Astrocyte of the cerebellum (primary cell): ENCODE measurements around the gene GALNT4.

Experiments used
- DNase-seq: peaks from one replicate; pipeline ENCODE4 v3.0.0-alpha.2; 2011; ENCODE audit warnings: low read depth
- H3K4me3 ChIP-seq: 2 replicates; pipeline ENCODE4 v1.5.1; 2011; ENCODE audit warnings: mild to moderate bottlenecking, low read depth, low read length, moderate library complexity
- in situ Hi-C: cut with HindIII; loops from 2 replicates; pipeline ENCODE4 v1.10.0; 2017; ENCODE audit warnings: low sequenced_read_pairs
- TF ChIP-seq, protein P1 (sequence below): IDR thresholded peaks from 2 replicates; pipeline ENCODE4 v1.5.1; 2012; ENCODE audit warnings: low read length, low read depth, moderate library complexity, mild to moderate bottlenecking; ENCODE audit errors: missing control alignments

The GALNT4 gene

DNA sequence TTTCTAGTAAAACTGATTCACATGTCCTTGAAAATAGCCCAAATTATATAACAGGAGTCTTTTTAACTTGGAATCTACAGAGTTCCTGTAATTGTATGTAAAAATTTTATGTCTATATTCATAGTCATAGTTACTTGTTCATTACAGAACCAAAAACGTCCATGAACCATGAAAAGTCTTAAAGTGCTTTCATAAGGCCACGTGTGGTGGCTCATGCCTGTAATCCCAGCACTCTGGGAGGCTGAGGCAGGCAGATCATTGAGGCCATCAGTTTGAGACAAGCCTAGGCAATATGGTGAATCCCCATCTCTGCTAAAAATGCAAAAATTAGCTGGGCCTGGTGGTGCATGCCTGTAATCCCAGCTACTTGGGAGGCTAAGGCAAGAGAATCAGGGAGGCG lies 48.4 kb downstream of the GALNT4 start:
- no peak for DNase-seq
- no peak overlapping the region for H3K4me3 ChIP-seq
- in situ Hi-C loops = no loop called here
- TF ChIP-seq, protein P1, sequence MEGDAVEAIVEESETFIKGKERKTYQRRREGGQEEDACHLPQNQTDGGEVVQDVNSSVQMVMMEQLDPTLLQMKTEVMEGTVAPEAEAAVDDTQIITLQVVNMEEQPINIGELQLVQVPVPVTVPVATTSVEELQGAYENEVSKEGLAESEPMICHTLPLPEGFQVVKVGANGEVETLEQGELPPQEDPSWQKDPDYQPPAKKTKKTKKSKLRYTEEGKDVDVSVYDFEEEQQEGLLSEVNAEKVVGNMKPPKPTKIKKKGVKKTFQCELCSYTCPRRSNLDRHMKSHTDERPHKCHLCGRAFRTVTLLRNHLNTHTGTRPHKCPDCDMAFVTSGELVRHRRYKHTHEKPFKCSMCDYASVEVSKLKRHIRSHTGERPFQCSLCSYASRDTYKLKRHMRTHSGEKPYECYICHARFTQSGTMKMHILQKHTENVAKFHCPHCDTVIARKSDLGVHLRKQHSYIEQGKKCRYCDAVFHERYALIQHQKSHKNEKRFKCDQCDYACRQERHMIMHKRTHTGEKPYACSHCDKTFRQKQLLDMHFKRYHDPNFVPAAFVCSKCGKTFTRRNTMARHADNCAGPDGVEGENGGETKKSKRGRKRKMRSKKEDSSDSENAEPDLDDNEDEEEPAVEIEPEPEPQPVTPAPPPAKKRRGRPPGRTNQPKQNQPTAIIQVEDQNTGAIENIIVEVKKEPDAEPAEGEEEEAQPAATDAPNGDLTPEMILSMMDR = no peak

DNA sequence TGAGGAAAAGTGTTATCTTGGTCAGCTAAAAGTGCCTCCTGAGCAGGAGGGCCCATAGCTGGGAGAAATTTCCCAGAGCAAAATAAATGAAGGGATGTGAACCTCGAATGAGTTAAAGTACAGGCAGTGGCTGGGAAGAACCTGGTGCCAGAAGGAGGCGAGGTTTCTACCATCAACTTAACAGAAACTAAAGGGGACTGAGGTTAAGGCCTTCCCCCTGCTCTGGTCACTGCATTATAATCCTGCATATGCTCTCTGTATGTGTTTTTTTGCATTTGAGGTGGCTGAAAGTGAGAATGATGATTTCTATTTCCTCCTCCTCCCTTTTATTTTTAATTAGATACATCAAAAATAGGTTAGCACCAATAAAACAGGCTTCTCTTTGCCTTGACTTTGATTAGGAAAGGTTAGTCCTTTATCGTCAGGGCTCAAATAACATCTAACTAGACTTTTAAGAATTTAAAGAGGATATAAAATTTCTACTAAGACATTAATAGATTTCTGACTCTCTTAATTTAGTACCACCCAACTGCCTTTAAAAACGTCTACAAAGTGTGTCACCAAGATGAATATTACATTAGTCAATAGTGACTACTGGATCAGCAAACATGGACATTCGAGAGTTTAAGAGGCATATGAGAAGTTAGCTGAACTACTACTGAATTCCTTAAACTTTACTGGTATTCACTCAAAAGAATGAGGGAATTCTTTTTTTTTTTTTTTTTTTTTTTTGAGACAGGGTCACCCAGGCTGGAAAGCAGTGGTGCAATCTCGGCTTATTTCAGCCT lies 49.2 kb downstream of the GALNT4 start:
- TF ChIP-seq, protein P1 = no peak
- in situ Hi-C loops = no loop called here
- no peak for DNase-seq
- no peak overlapping the region for H3K4me3 ChIP-seq

DNA sequence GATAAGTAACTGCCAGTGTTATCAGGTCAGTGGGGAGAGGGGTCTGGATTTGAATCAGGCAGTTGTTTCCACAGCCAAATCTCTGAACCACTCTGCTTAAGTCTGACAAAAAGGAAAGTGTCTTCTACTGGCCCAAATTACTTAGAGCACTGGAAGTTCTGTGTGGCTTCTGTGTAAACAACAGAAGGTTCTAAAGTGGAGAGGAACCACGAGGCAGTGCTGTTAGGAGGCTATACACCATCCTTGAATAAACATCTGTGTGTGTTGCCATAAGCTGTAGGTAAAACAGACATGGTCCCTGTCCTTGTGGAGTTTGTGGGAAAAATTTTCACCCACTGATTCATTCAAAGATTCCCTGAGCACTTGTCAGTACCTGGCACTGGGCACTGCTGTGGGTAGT lies 50.0 kb downstream of the GALNT4 start:
- in situ Hi-C loops = loop anchor here (5.0 kb wide), 1 partner anchor 48 kb away; the partner anchor contains the start of gene GALNT4
- H3K4me3 ChIP-seq = no peak overlapping the region
- TF ChIP-seq, protein P1 = no peak
- no peak for DNase-seq
